Esophagus muscularis mucosa (tissue), 4 donors: ENCODE measurements around the gene ARL9. TPM values are rescaled to one million over a fixed set of nuclear protein-coding genes. Genes with fewer than 3 reads are reported as not detected.

Source experiments
- DNase-seq: peaks from one replicate; pipeline ENCODE4 v3.0.0-alpha.2; 2017; ENCODE audit errors: extremely low spot score
- H3K27ac ChIP-seq, 4 donors: fragments of 200-600 bp; sonication (generic); replicated peaks in 1 of 4; 1 replicate in 3 of 4; 2 replicates in 1 of 4; pipeline ENCODE4 v1.5.1; 2016 to 2019; ENCODE audit warnings: mild to moderate bottlenecking in 1 of 4
- H3K27me3 ChIP-seq, 4 donors: fragments of 200-600 bp; sonication (generic); one replicate each; pipeline versions ENCODE4 v1.5.1 to v1.6.0; 2016 to 2019
- H3K36me3 ChIP-seq, 4 donors: fragments of 200-600 bp; sonication (generic); one replicate each; pipeline ENCODE4 v1.5.1; 2016 to 2019
- H3K4me1 ChIP-seq, 4 donors: fragments of 200-600 bp; sonication (generic); one replicate each; pipeline ENCODE4 v1.5.1; 2016 to 2019
- H3K4me3 ChIP-seq, 4 donors: fragments of 200-600 bp; sonication (generic); 1 replicate in 2 of 4; 2 replicates in 2 of 4; pipeline ENCODE4 v1.5.1; 2016 to 2019; ENCODE audit warnings: mild to moderate bottlenecking in 4 of 4, moderate library complexity in 1 of 4
- H3K9me3 ChIP-seq, 4 donors: fragments of 200-600 bp; sonication (generic); 1 replicate in 3 of 4; 2 replicates in 1 of 4; pipeline ENCODE4 v1.5.1; 2016 to 2019
- EP300 ChIP-seq: sonication (generic); formaldehyde crosslinking; IDR thresholded peaks from one replicate; pipeline ENCODE4 v1.6.1; 2017; ENCODE audit warnings: antibody characterized with exemption
- POLR2A ChIP-seq: fragments of 450-650 bp; IDR thresholded peaks from one replicate; pipeline ENCODE4 v1.6.1; 2017; ENCODE audit warnings: antibody characterized with exemption, moderate library complexity, mild to moderate bottlenecking, low read depth
- POLR2AphosphoS5 ChIP-seq, 2 donors: sonication (generic); formaldehyde crosslinking; IDR thresholded peaks; one replicate each; pipeline ENCODE4 v1.6.1; 2017; ENCODE audit warnings: antibody characterized with exemption in 2 of 2
- WGBS: methylation state at CpG from one replicate; pipeline ENCODE4 v1.1.5; 2018; 5-methylcytosine and 5-hydroxymethylcytosine counted together
- intact Hi-C: fragments of 100-400 bp; cut with DNase I; formaldehyde crosslinking; loops from one replicate; pipeline ENCODE4 v1.15.1; 2023
- total RNA-seq, 4 donors: library from RNA; depleted of rRNA; stranded (reverse); fragments of >200 nt; gene quantifications; one replicate each; pipeline versions ENCODE4 v1.1.0 to v1.2.1, GENCODE V29; 2016
- TF ChIP-seq, protein P1 (sequence below), 3 experiments: fragments of 200-600 bp in 2 of 3; fragments of 450-650 bp in 1 of 3; sonication (generic) in 2 of 3; IDR thresholded peaks; one replicate each; pipeline ENCODE4 v1.5.1; 2017 to 2019; ENCODE audit warnings: antibody characterized with exemption in 3 of 3, mild to moderate bottlenecking in 2 of 3, moderate library complexity in 1 of 3

ARL9 gene
- total RNA-seq, 4 donors from 2014 or later = 0.50 TPM; not detected in 3

DNA sequence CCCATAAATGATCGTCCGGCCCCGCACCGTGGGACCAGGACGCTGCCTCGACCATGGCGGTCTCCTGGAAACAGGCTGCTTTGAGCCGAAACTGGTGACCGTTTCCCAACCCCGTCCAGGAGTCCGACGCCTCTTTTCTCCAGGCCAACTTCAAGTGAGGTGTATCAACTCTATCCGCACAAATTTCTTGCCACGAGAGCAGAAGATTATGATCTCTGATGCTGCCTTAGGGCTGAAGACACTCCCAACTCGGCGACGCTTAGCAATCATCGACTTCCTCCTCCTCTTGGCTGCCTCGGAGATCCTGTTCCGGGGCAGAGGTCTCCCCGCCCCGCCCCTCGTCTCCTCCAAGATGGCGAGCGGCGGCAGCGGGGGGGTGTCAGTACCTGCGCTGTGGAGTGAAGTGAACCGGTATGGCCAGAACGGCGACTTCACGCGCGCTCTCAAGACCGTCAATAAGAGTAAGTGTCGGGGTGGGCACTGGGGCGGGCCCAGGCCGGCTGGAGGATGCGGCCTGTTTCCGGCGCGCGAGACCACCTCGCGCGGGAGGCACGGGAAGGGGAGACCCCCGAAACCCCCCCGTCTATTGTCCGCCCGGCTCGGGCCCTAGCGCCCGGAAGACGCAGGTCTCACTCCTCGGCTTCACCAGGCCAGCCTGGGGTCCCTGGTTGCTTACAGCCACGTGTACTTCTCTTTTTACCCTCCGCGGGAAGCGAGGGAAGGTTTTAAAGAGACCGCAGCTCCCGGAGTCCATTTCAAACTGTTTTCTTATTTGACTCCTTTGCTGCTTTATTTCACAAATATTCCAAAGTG is 38.1 kb upstream of the ARL9 start, which contains the start of gene SRP72:
Gene SRP72, plus strand, starts transcription at position 334 of the 813 bp plus-strand sequence. Its CDS starts 19 bp downstream, at position 353.
- H3K9me3 ChIP-seq = no peaks in the 10 kb centered on the region
- intact Hi-C loops = loop anchor here (2.0 kb wide), 1 partner anchor 31 kb away; the partner anchor contains the start of gene PAICS
- peak within 1 kb of the TSS; percentile 83 to 92 (median 90) for H3K27ac ChIP-seq
- peaks cover 29 to 46% (median 43%) of the 10 kb centered on the region in 4 donors for H3K4me1 ChIP-seq
- 0% methylated on average over 22 of the region's 62 CpGs for WGBS
- peaks cover 10 to 32% (median 25%) of the 10 kb centered on the region in 4 donors for H3K36me3 ChIP-seq
- peak; percentile 95 for DNase-seq
- no peaks in the 10 kb centered on the region for H3K27me3 ChIP-seq
- TF ChIP-seq POLR2A = no peak
- TF ChIP-seq POLR2AphosphoS5 (IDR thresholded peaks at IDR 0.05) = peak; percentile 86 to 90
- peak within 1 kb of the TSS; percentile 80 to 100 (median 90) for H3K4me3 ChIP-seq

DNA sequence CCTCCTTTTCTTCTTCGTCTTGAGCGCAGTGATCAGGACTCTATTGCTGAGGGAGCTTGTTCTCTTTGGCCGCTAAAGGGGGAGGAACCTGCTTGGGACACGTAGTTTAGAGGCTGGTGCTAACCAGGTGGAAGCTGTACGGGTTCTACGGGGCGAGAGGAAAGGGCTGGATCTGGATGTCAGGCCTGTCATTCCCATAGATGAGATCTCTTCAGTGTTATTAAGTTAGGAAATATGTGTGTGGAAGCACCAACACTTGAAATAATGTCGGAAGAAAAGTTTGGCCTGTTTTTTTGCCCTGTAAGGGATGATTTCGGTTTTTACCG is 37.5 kb upstream of the ARL9 start:
- peak overlapping the region; percentile 80 to 100 (median 90) for H3K4me3 ChIP-seq
- no peaks in the 10 kb centered on the region for H3K27me3 ChIP-seq
- no peaks in the 10 kb centered on the region for H3K9me3 ChIP-seq
- peak overlapping the region; percentile 83 to 92 (median 90) for H3K27ac ChIP-seq
- peaks cover 10 to 32% (median 26%) of the 10 kb centered on the region in 4 donors for H3K36me3 ChIP-seq
- TF ChIP-seq, protein P1, sequence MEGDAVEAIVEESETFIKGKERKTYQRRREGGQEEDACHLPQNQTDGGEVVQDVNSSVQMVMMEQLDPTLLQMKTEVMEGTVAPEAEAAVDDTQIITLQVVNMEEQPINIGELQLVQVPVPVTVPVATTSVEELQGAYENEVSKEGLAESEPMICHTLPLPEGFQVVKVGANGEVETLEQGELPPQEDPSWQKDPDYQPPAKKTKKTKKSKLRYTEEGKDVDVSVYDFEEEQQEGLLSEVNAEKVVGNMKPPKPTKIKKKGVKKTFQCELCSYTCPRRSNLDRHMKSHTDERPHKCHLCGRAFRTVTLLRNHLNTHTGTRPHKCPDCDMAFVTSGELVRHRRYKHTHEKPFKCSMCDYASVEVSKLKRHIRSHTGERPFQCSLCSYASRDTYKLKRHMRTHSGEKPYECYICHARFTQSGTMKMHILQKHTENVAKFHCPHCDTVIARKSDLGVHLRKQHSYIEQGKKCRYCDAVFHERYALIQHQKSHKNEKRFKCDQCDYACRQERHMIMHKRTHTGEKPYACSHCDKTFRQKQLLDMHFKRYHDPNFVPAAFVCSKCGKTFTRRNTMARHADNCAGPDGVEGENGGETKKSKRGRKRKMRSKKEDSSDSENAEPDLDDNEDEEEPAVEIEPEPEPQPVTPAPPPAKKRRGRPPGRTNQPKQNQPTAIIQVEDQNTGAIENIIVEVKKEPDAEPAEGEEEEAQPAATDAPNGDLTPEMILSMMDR (IDR thresholded peaks at IDR 0.05) = no peak
- TF ChIP-seq EP300 (no peak), POLR2AphosphoS5 (IDR thresholded peaks at IDR 0.05) (no peak), POLR2A (no peak)
- intact Hi-C loops = no loop called here
- DNase-seq = no peak
- H3K4me1 ChIP-seq = peaks cover 29 to 46% (median 43%) of the 10 kb centered on the region in 4 donors
- 2% methylated on average over 10 of the region's 10 CpGs for WGBS

DNA sequence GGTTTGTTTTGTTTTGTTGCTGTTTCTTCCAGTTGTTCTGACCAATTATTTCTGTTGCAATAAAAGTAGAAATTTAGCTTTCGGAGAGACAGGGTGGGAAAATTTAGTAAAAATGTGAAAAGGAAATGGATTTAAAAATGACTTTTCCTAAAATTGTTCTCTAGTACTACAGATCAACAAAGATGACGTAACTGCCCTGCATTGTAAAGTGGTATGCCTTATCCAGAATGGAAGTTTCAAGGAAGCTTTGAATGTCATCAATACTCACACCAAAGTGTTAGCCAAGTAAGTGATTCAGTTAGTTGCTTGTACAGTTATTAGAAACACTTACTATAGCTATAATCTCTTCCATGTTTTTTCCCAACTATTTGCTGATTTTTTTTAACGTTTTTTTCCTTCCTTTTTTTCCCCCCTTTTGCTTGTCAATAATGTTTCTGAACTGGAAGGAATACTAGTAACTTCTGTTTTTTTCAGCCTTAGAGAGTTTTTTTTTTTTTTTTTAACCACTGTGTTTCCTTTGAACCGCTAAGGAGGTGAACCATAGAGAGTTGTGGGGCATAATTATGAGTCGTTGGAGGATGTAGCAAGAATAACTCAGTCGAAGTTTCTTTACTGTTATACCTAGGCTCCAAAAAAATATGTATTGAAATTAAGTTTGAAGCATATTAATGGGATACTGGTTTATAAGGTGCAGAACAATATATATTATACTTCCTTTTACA is 35.9 kb upstream of the ARL9 start:
- Histone ChIP-seq H3K36me3 (peaks cover 23 to 48% (median 38%) of the 10 kb centered on the region in 4 donors), H3K27ac (no peak overlapping the region), H3K9me3 (no peaks in the 10 kb centered on the region), H3K4me3 (no peak overlapping the region), H3K4me1 (peaks cover 27 to 38% (median 36%) of the 10 kb centered on the region in 4 donors), H3K27me3 (no peaks in the 10 kb centered on the region)
- no peak for DNase-seq
- intact Hi-C loops = no loop called here
- no peak for TF ChIP-seq POLR2AphosphoS5 (IDR thresholded peaks at IDR 0.05)
- TF ChIP-seq POLR2A = no peak
- no peak for TF ChIP-seq EP300
- TF ChIP-seq, protein P1 (IDR thresholded peaks at IDR 0.05) = no peak
- WGBS = 75% methylated on average over 6 of the region's 6 CpGs

DNA sequence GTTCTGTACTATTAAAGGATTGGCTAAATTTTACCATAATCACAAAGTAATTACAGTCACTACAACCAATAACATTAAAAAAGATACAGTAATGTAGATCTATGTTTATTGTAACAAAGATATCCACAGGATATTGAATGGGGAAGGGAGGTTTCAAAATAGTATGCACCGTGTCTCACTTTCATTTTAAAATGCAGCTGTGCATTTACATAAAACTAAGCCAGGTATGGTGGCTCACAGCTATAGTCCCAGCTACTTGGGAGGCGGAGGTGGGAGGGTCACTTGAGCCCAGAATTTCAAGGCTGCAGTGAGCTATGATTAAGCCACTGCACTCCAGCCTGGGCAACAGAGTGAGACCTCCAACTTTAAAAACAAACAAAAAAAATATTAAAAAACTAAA is 29.7 kb upstream of the ARL9 start:
- Histone ChIP-seq H3K4me3 (no peak overlapping the region), H3K4me1 (no peaks in the 10 kb centered on the region), H3K27me3 (no peaks in the 10 kb centered on the region), H3K36me3 (peaks cover 56 to 100% (median 91%) of the 10 kb centered on the region in 4 donors), H3K9me3 (no peaks in the 10 kb centered on the region), H3K27ac (no peak overlapping the region)
- intact Hi-C loops = no loop called here
- no peak for DNase-seq
- 88% methylated on average over 2 of the region's 2 CpGs for WGBS
- TF ChIP-seq EP300 (no peak), POLR2AphosphoS5 (IDR thresholded peaks at IDR 0.05) (no peak), POLR2A (no peak)
- TF ChIP-seq, protein P1 (IDR thresholded peaks at IDR 0.05) = no peak

DNA sequence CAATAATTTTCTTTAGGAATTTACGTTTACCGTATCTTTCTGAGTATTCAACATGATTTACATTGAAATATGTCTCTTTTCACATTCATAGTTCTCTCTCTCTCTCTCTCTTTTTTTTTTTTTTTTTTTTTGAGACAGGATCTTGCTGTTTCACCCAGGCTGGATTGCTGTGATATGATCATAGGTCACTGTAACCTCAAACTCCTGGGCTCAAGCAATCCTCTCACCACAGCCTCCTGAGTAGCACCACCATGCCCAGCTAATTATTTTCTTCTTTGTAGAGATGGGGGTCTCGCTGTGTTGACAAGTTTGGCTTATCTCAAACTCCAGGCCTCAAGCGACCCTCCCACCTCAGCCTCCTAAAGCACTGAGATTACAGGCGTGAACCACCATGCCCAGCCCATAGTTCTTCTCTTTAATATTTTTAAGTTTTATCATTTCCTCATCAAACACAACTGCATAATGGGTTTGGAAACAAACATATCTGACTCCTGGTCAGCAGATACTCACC is 28.3 kb upstream of the ARL9 start:
- 92% methylated on average over 5 of the region's 5 CpGs for WGBS
- H3K4me3 ChIP-seq = no peak overlapping the region
- no peaks in the 10 kb centered on the region for H3K27me3 ChIP-seq
- DNase-seq = no peak
- H3K9me3 ChIP-seq = no peaks in the 10 kb centered on the region
- TF ChIP-seq POLR2A = no peak
- TF ChIP-seq, protein P1 (IDR thresholded peaks at IDR 0.05) = no peak
- no peaks in the 10 kb centered on the region for H3K4me1 ChIP-seq
- intact Hi-C loops = no loop called here
- H3K27ac ChIP-seq = no peak overlapping the region
- peaks cover 55 to 100% (median 91%) of the 10 kb centered on the region in 4 donors for H3K36me3 ChIP-seq
